Smooth muscle cell (in vitro differentiated cells): Measurements from ENCODE around the gene STAG3. TPM values are rescaled to one million over a fixed set of nuclear protein-coding genes. Genes with fewer than 3 reads are reported as not detected.
"Not testable (repeated sequence)": the region's sequence is repeated elsewhere in the genome, so short reads cannot be mapped to it uniquely, and the experiment has no call there.

Experiments used
- DNase-seq: peaks from one replicate; lab custom pipeline; 2025; ENCODE audit not compliant: unreplicated experiment; lab: John Stamatoyannopoulos, UW
- H2AFZ ChIP-seq: fragments of 200-600 bp; sonication (generic); 2 replicates; pipeline ENCODE4 v1.6.0; 2016; ENCODE audit warnings: antibody characterized with exemption, low read depth, mild to moderate bottlenecking
- H3F3A ChIP-seq: fragments of 200-600 bp; sonication (generic); 2 replicates; pipeline ENCODE4 v1.6.0; 2017; ENCODE audit warnings: antibody characterized with exemption, low read depth
- H3K27ac ChIP-seq: fragments of 200-600 bp; sonication (generic); 2 replicates; pipeline ENCODE4 v1.5.1; 2016; ENCODE audit warnings: low read depth, mild to moderate bottlenecking
- H3K27me3 ChIP-seq: fragments of 200-600 bp; sonication (generic); 2 replicates; pipeline ENCODE4 v1.6.1; 2016; ENCODE audit warnings: low read depth, mild to moderate bottlenecking
- H3K36me3 ChIP-seq: fragments of 200-600 bp; sonication (generic); 2 replicates; pipeline ENCODE4 v1.5.1; 2016; ENCODE audit warnings: low read depth
- H3K4me1 ChIP-seq: fragments of 200-600 bp; sonication (generic); 2 replicates; pipeline ENCODE4 v1.5.1; 2016; ENCODE audit warnings: low read depth
- H3K4me2 ChIP-seq: fragments of 200-600 bp; sonication (generic); 2 replicates; pipeline ENCODE4 v1.6.0; 2016; ENCODE audit warnings: mild to moderate bottlenecking
- H3K4me3 ChIP-seq: fragments of 200-600 bp; sonication (generic); 2 replicates; pipeline ENCODE4 v1.5.1; 2016; ENCODE audit warnings: mild to moderate bottlenecking
- H3K79me2 ChIP-seq: fragments of 200-600 bp; sonication (generic); 2 replicates; pipeline ENCODE4 v1.6.0; 2016; ENCODE audit warnings: low read depth, mild to moderate bottlenecking
- H3K9ac ChIP-seq: fragments of 200-600 bp; sonication (generic); 2 replicates; pipeline ENCODE4 v1.6.0; 2016; ENCODE audit warnings: low read depth
- H3K9me3 ChIP-seq: fragments of 200-600 bp; sonication (generic); replicated peaks from 2 replicates; pipeline ENCODE4 v1.5.1; 2016; ENCODE audit warnings: low read depth
- H4K20me1 ChIP-seq: fragments of 200-600 bp; sonication (generic); 2 replicates; pipeline ENCODE4 v1.6.0; 2016; ENCODE audit warnings: low read depth
- CTCF ChIP-seq: fragments of 200-600 bp; sonication (generic); IDR thresholded peaks from 2 replicates; pipeline ENCODE4 v1.5.1; 2017; ENCODE audit warnings: borderline replicate concordance, mild to moderate bottlenecking, antibody characterized with exemption; ENCODE audit not compliant: insufficient read depth, poor library complexity, severe bottlenecking
- WGBS: methylation state at CpG from one replicate; pipeline ENCODE4 v1.1.7; 2016; ENCODE audit warnings: low lambda C conversion rate; 5-methylcytosine and 5-hydroxymethylcytosine counted together
- polyA plus RNA-seq: library from polyadenylated mRNA; unstranded; fragments of >200 nt; fragmentation: Nextera tagmentation; extraction: Ambion mirVana; gene quantifications from 2 replicates; pipeline ENCODE4 v1.2.1, GENCODE V29; 2016
- total RNA-seq: library from RNA; depleted of rRNA; stranded (reverse); fragments of >200 nt; gene quantifications from 2 replicates; pipeline ENCODE4 v1.2.3, GENCODE V29; 2014

The STAG3 gene
- total and polyA plus RNA-seq, 2 experiments from 2014 or later = 0.04 to 0.96 TPM

DNA sequence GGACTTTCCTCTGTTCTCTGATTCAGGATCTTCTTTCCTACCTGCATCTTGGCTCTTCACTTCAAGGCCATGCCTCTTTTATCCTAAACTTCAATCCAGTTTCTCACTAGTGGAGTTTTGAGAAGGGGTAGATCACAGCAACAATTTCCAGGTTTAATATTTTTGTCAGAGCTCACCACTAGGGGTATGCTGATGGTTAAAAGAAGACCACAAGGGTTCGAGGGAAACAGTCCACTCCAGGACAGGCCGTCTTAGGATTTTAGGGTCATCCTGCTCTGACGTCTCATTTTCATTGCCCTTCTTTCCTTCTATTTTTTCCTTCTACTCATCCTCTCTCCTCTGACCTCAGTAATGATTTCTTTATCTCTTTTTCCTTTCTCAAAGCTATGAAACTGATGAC, 11.3 kb downstream of the STAG3 start:
- no peak for DNase-seq
- 88% methylated on average over 3 of the region's 3 CpGs for WGBS
- Histone ChIP-seq H2AFZ (no peak overlapping the region), H3K79me2 (no peaks in the 10 kb centered on the region), H3K4me1 (no peaks in the 10 kb centered on the region), H3K36me3 (no peaks in the 10 kb centered on the region), H3K4me2 (no peak overlapping the region), H3K4me3 (no peak overlapping the region), H3K27me3 (no peaks in the 10 kb centered on the region), H3K27ac (no peak overlapping the region), H4K20me1 (no peaks in the 10 kb centered on the region), H3K9ac (no peak overlapping the region), H3K9me3 (no peaks in the 10 kb centered on the region), H3F3A (no peaks in the 10 kb centered on the region)
- TF ChIP-seq CTCF = no peak

- WGBS = 70% methylated on average over 4 of the region's 4 CpGs
- no peak for DNase-seq
- Histone ChIP-seq H2AFZ (peak overlapping the region; percentile 56), H4K20me1 (no peaks in the 10 kb centered on the region), H3K4me1 (no peaks in the 10 kb centered on the region), H3K4me2 (no peak overlapping the region), H3K9ac (no peak overlapping the region), H3K36me3 (no peaks in the 10 kb centered on the region), H3K79me2 (no peaks in the 10 kb centered on the region), H3K4me3 (no peak overlapping the region), H3F3A (no peaks in the 10 kb centered on the region), H3K27me3 (no peaks in the 10 kb centered on the region), H3K27ac (no peak overlapping the region), H3K9me3 (no peaks in the 10 kb centered on the region)
- TF ChIP-seq CTCF = peak; percentile 28
These were observed 12.5 kb downstream of the STAG3 start for GRCh38 chr7:100190048-100190711.

DNA sequence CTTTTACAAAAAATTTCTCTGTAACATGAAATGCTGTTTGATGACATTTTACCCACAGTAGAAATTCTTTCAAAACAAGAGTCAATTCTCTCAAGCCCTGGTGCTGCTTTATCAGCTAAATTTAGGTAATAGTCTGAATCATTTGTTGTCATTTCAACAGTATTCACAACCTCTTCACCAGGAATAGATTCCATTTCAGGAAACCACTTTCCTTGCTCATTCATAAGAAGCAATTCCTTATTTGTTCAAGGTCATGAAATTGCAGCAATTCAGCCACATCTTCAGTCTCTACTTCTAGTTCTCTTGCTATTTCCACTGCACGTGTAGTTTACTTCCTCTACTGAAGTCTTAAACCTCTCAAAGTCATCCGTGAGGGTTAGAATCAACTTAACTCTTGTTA, 14.1 kb downstream of the STAG3 start:
- Histone ChIP-seq H3K4me2 (no peak overlapping the region), H3K27ac (no peak overlapping the region), H3K79me2 (no peaks in the 10 kb centered on the region), H3F3A (no peaks in the 10 kb centered on the region), H3K9me3 (no peaks in the 10 kb centered on the region), H3K27me3 (no peaks in the 10 kb centered on the region), H3K4me3 (no peak overlapping the region), H3K9ac (no peak overlapping the region), H3K36me3 (no peaks in the 10 kb centered on the region), H3K4me1 (no peaks in the 10 kb centered on the region), H4K20me1 (no peaks in the 10 kb centered on the region), H2AFZ (no peak overlapping the region)
- no peak for DNase-seq
- TF ChIP-seq CTCF = no peak
- 75% methylated on average over 2 of the region's 2 CpGs for WGBS

DNA sequence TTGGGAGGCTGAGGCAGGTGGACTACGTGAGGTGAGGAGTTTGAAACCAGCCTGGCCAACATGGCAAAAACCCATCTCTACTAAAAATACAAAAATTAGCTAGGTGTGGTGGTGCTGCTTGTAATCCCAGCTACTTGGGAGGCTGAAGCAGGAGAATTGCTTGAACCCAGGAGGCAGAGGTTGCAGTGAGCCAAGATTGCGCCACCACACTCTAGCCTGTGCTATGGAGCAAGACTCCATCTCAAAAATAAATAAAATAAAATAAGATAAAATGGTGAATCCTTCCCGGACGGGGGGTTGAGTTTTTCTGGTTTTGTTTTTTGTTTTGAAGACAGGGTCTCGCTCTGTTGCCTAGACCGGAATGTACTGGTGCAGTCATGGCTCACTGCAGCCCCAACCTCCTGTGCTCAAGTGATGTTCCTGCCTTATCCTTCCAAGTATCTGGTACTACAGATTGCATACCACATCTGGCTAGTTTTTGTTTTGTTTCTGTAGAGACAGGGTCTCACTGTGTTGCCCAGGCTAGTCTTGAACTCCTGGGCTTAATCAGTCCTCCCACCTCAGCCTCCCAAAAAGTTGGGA, 14.7 kb downstream of the STAG3 start:
- 95% methylated on average over 6 of the region's 6 CpGs for WGBS
- H3K27me3 ChIP-seq, H2AFZ ChIP-seq: not testable (repeated sequence)

More for the DNA sequence above, 14.7 kb downstream of the STAG3 start:
- H3K27ac ChIP-seq, H3K9ac ChIP-seq, H3K79me2 ChIP-seq, H3K4me3 ChIP-seq, DNase-seq, H3K4me2 ChIP-seq, H4K20me1 ChIP-seq, H3K36me3 ChIP-seq, H3K4me1 ChIP-seq, H3K9me3 ChIP-seq, H3F3A ChIP-seq: not testable (repeated sequence)
